Stomach (tissue), 9 donors: ENCODE measurements around the gene IRF1. TPM values are rescaled to one million over a fixed set of nuclear protein-coding genes. Genes with fewer than 3 reads are reported as not detected.
"Not testable (repeated sequence)": the region's sequence is repeated elsewhere in the genome, so short reads cannot be mapped to it uniquely, and the experiment has no call there.

Source experiments
- DNase-seq, 2 donors: peaks; one replicate each; pipeline versions ENCODE4 v3.0.0 to v3.0.0-alpha.2; 2013 to 2019
- H3K27ac ChIP-seq, 5 donors: fragments of 200-600 bp in 4 of 5; sonication (generic) in 4 of 5; one replicate each; pipeline ENCODE4 v1.5.1; 2013 to 2019; ENCODE audit warnings: mild to moderate bottlenecking in 1 of 5, moderate library complexity in 1 of 5
- H3K27me3 ChIP-seq, 3 donors: fragments of 200-600 bp; sonication (generic); one replicate each; pipeline ENCODE4 v1.5.1; 2017 to 2019; ENCODE audit warnings: mixed run types in 1 of 3
- H3K36me3 ChIP-seq, 4 donors: fragments of 200-600 bp; sonication (generic); 1 replicate in 3 of 4; 2 replicates in 1 of 4; pipeline ENCODE4 v1.5.1; 2016 to 2019
- H3K4me1 ChIP-seq, 4 donors: fragments of 200-600 bp; sonication (generic); one replicate each; pipeline ENCODE4 v1.5.1; 2016 to 2019
- H3K4me3 ChIP-seq, 4 donors: fragments of 200-600 bp; sonication (generic) in 3 of 4; one replicate each; pipeline ENCODE4 v1.5.1; 2016 to 2019; ENCODE audit warnings: mild to moderate bottlenecking in 1 of 4
- H3K9me3 ChIP-seq, 4 donors: fragments of 200-600 bp; sonication (generic); one replicate each; pipeline ENCODE4 v1.5.1; 2016 to 2019
- CTCF ChIP-seq, 7 experiments: fragments of 450-650 bp in 4 of 7; fragments of 200-600 bp in 3 of 7; sonication (generic) in 3 of 7; IDR thresholded peaks; one replicate each; pipeline ENCODE4 v1.5.1; 2016 to 2019; ENCODE audit warnings: antibody characterized with exemption in 7 of 7, control low read depth in 2 of 7, mild to moderate bottlenecking in 1 of 7
- EP300 ChIP-seq: sonication (generic); formaldehyde crosslinking; IDR thresholded peaks from one replicate; pipeline ENCODE4 v1.6.1; 2017; ENCODE audit warnings: antibody characterized with exemption
- POLR2A ChIP-seq, 4 donors: fragments of 450-650 bp; IDR thresholded peaks; one replicate each; pipeline ENCODE4 v1.6.1; 2016; ENCODE audit warnings: antibody characterized with exemption in 4 of 4, control low read depth in 2 of 4, mild to moderate bottlenecking in 1 of 4, moderate library complexity in 1 of 4
- POLR2AphosphoS5 ChIP-seq, 3 donors: sonication (generic); formaldehyde crosslinking; IDR thresholded peaks; one replicate each; pipeline ENCODE4 v1.6.1; 2016; ENCODE audit warnings: antibody characterized with exemption in 3 of 3
- WGBS, 5 donors: extraction: QIAGEN DNeasy Blood & Tissue Kit in 3 of 5; methylation state at CpG; one replicate each; pipeline versions ENCODE4 v1.1.5 to v1.1.7; 2013 to 2018; 5-methylcytosine and 5-hydroxymethylcytosine counted together
- intact Hi-C: fragments of 100-400 bp; cut with DNase I; formaldehyde crosslinking; loops from one replicate; pipeline ENCODE4 v1.15.1; 2023; ENCODE audit warnings: low total_unique reads
- polyA plus RNA-seq, 3 donors: library from polyadenylated mRNA; stranded (reverse); fragments of 200-250 nt; gene quantifications; one replicate each; pipeline ENCODE4 v1.2.3, GENCODE V29; 2013
- total RNA-seq, 5 donors: library from RNA; depleted of rRNA; stranded (reverse); fragments of >200 nt; gene quantifications; one replicate each; pipeline versions ENCODE4 v1.1.0 to v1.2.3, GENCODE V29; 2014 to 2016
- donor health status: healthy with polysubstance abuse.
- donor health status: Bipolar disorder and iron deficiency.
- donor health status: healthy.

Gene IRF1
- total and polyA plus RNA-seq, 8 donors = 17.1 to 256 (median 64.7) TPM

DNA sequence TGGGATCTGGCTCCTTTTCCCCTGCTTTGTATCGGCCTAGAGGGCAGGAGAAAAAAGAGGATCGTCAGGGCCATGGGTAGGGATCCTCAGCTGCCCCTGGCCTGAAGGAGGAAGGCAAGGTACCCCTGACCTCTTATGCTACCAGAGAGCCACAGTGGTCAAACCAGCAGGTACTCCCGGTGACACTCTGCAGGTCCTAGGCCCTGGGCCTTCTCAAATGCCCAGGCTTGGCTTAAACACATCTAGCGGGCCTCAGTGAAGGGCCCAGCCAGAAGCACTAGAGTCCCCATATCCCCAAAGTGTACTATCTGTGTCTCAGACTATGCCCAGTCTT, 3.5 kb downstream of the IRF1 start:
- Histone ChIP-seq H3K4me1 (peaks cover 48 to 82% (median 70%) of the 10 kb centered on the region in 4 donors), H3K9me3 (no peaks in the 10 kb centered on the region)

GRCh38 chr5:132486318-132487094, 4.1 kb downstream of the IRF1 start:
- WGBS, 5 donors = 83 to 89% (median 84%) methylated on average over 13 to 14 of the region's 14 CpGs
- peak overlapping the region in 4 of 5 donors; percentile 43 to 97 (median 94) for H3K27ac ChIP-seq
- no peaks in the 10 kb centered on the region for H3K27me3 ChIP-seq
- peak overlapping the region in 2 of 4 donors; percentile 11 to 96 for H3K4me3 ChIP-seq
- TF ChIP-seq POLR2A (IDR thresholded peaks at IDR 0.05) (no peak), CTCF (IDR thresholded peaks at IDR 0.05) (no peak), POLR2AphosphoS5 (IDR thresholded peaks at IDR 0.05) (no peak), EP300 (no peak)
- peak in 1 of 2 donors; percentile 24 for DNase-seq
- no peaks in the 10 kb centered on the region for H3K9me3 ChIP-seq
- peaks cover 55 to 82% (median 62%) of the 10 kb centered on the region in 4 donors for H3K36me3 ChIP-seq
- peaks cover 43 to 76% (median 64%) of the 10 kb centered on the region in 4 donors for H3K4me1 ChIP-seq
- intact Hi-C loops = loop anchor here (5.0 kb wide), 1 partner anchor 69 kb away; no protein-coding TSS in a partner anchor

More for the DNA sequence above, 3.5 kb downstream of the IRF1 start:
- H3K27me3 ChIP-seq = no peaks in the 10 kb centered on the region
- H3K4me3 ChIP-seq = peak overlapping the region in 2 of 4 donors; percentile 87 to 96
- H3K27ac ChIP-seq = peak overlapping the region in 4 of 5 donors; percentile 43 to 97 (median 94)
- intact Hi-C loops = loop anchor here (5.0 kb wide), 1 partner anchor 70 kb away; no protein-coding TSS in a partner anchor
- WGBS, 5 donors = 72 to 100% (median 82%) methylated on average over 2 to 4 of the region's 4 CpGs
- no peak for TF ChIP-seq POLR2A (IDR thresholded peaks at IDR 0.05)
- no peak for TF ChIP-seq CTCF (IDR thresholded peaks at IDR 0.05)
- no peak for TF ChIP-seq EP300
- no peak for TF ChIP-seq POLR2AphosphoS5 (IDR thresholded peaks at IDR 0.05)
- no peak for DNase-seq
- H3K36me3 ChIP-seq = peaks cover 55 to 76% (median 60%) of the 10 kb centered on the region in 4 donors

- Histone ChIP-seq H3K9me3 (no peaks in the 10 kb centered on the region), H3K27me3 (no peaks in the 10 kb centered on the region), H3K27ac (peak overlapping the region in 4 of 5 donors; percentile 22 to 97 (median 94)), H3K36me3 (peaks cover 55 to 88% (median 66%) of the 10 kb centered on the region in 4 donors), H3K4me3 (peak overlapping the region in 2 of 4 donors; percentile 11 to 96), H3K4me1 (peaks cover 38 to 70% (median 58%) of the 10 kb centered on the region in 4 donors)
- 57 to 71% (median 68%) methylated on average over 5 to 6 of the region's 6 CpGs for WGBS, 5 donors
- intact Hi-C loops = loop anchor here (5.0 kb wide), 1 partner anchor 68 kb away; no protein-coding TSS in a partner anchor
- peak in 1 of 2 donors; percentile 38 for DNase-seq
- no peak for TF ChIP-seq EP300
- no peak for TF ChIP-seq CTCF (IDR thresholded peaks at IDR 0.05)
- TF ChIP-seq POLR2A (IDR thresholded peaks at IDR 0.05) = no peak
- TF ChIP-seq POLR2AphosphoS5 (IDR thresholded peaks at IDR 0.05) = no peak
Observed at GRCh38 chr5:132485641-132486317, 4.8 kb downstream of the IRF1 start.

- DNase-seq = peak in 1 of 2 donors; percentile 24
- Histone ChIP-seq H3K4me3 (peak overlapping the region in 1 of 4 donors; percentile 96), H3K36me3 (peaks cover 55 to 91% (median 66%) of the 10 kb centered on the region in 4 donors), H3K27ac (peak overlapping the region in 4 of 5 donors; percentile 22 to 97 (median 94)), H3K4me1 (peaks cover 38 to 71% (median 58%) of the 10 kb centered on the region in 4 donors)
- 80 to 86% (median 83%) methylated on average over 11 to 12 of the region's 12 CpGs for WGBS, 5 donors
- intact Hi-C loops = loop anchor here (5.0 kb wide), 1 partner anchor 68 kb away; no protein-coding TSS in a partner anchor
- not testable (repeated sequence) for H3K9me3 ChIP-seq, H3K27me3 ChIP-seq
Observed at GRCh38 chr5:132484876-132485640, 5.5 kb downstream of the IRF1 start.
